Karpas-422 (cell line): ENCODE measurements around the gene UBE2QL1. TPM values are rescaled to one million over a fixed set of nuclear protein-coding genes. Genes with fewer than 3 reads are reported as not detected.

ENCODE experiments used
- DNase-seq: peaks from one replicate; pipeline ENCODE4 v3.0.0-alpha.2; 2015
- H2AFZ ChIP-seq: fragments of 200-600 bp; sonication (generic); 2 replicates; pipeline ENCODE4 v1.6.1; 2014; ENCODE audit warnings: antibody characterized with exemption, low read length, mixed read lengths
- H3K27ac ChIP-seq: fragments of 200-600 bp; sonication (generic); 2 replicates; pipeline ENCODE4 v1.5.1; 2014; ENCODE audit warnings: mild to moderate bottlenecking, low read length, moderate library complexity
- H3K27me3 ChIP-seq: fragments of 200-600 bp; sonication (generic); 2 replicates; pipeline ENCODE4 v1.6.1; 2014; ENCODE audit warnings: low read length, mixed read lengths
- H3K36me3 ChIP-seq: fragments of 200-600 bp; sonication (generic); 2 replicates; pipeline ENCODE4 v1.6.1; 2014; ENCODE audit warnings: low read length, mixed read lengths; ENCODE audit not compliant: insufficient read depth
- H3K4me1 ChIP-seq: fragments of 200-600 bp; sonication (generic); 2 replicates; pipeline ENCODE4 v1.6.1; 2014; ENCODE audit warnings: mild to moderate bottlenecking, low read length, mixed read lengths
- H3K4me2 ChIP-seq: fragments of 200-600 bp; sonication (generic); 2 replicates; pipeline ENCODE4 v1.6.1; 2014; ENCODE audit warnings: low read length, low read depth, mild to moderate bottlenecking; ENCODE audit not compliant: poor library complexity, severe bottlenecking
- H3K4me3 ChIP-seq: fragments of 200-600 bp; sonication (generic); 2 replicates; pipeline ENCODE4 v1.5.1; 2014; ENCODE audit warnings: mild to moderate bottlenecking, antibody characterized with exemption, low read length, mixed read lengths
- H3K79me2 ChIP-seq: fragments of 200-600 bp; sonication (generic); 2 replicates; pipeline ENCODE4 v1.6.1; 2014; ENCODE audit warnings: mild to moderate bottlenecking, low read length, mixed read lengths
- H3K9ac ChIP-seq: fragments of 200-600 bp; sonication (generic); 2 replicates; pipeline ENCODE4 v1.6.0; 2014; ENCODE audit warnings: low read length
- H3K9me2 ChIP-seq: fragments of 200-600 bp; sonication (generic), shearing (Covaris generic); replicated peaks from 2 replicates; pipeline ENCODE4 v1.6.0; 2014; ENCODE audit warnings: mild to moderate bottlenecking, low read length, moderate library complexity; ENCODE audit not compliant: insufficient read depth
- H3K9me3 ChIP-seq: fragments of 300-700, 200-600 bp; sonication (generic); 2 replicates; pipeline ENCODE4 v1.6.1; 2014; ENCODE audit warnings: low read length, mixed read lengths
- H4K20me1 ChIP-seq: fragments of 200-600 bp; sonication (generic); 2 replicates; pipeline ENCODE4 v1.6.1; 2014; ENCODE audit warnings: mild to moderate bottlenecking, antibody characterized with exemption, low read length, low read depth; ENCODE audit not compliant: insufficient read depth
- total RNA-seq: library from RNA; depleted of rRNA; stranded (reverse); fragments of >200 nt; shearing (Covaris generic); gene quantifications from 2 replicates; pipeline ENCODE4 v1.2.3, GENCODE V29; 2014; ENCODE audit warnings: low replicate concordance

UBE2QL1 gene
- total RNA-seq, 1 experiment from 2014 or later = not detected

GRCh38 chr5:6527749-6528455 lies 79.2 kb downstream of the UBE2QL1 start:
- H4K20me1 ChIP-seq = no peaks in the 10 kb centered on the region
- no peak overlapping the region for H3K9ac ChIP-seq
- H3K27ac ChIP-seq = no peak overlapping the region
- H3K9me2 ChIP-seq = no peaks in the 10 kb centered on the region
- no peak overlapping the region for H3K4me3 ChIP-seq
- H3K36me3 ChIP-seq = no peaks in the 10 kb centered on the region
- H2AFZ ChIP-seq = no peak overlapping the region
- H3K4me2 ChIP-seq = no peak overlapping the region
- no peaks in the 10 kb centered on the region for H3K4me1 ChIP-seq
- H3K27me3 ChIP-seq = no peaks in the 10 kb centered on the region
- no peaks in the 10 kb centered on the region for H3K9me3 ChIP-seq
- H3K79me2 ChIP-seq = no peaks in the 10 kb centered on the region
- DNase-seq = no peak

DNA sequence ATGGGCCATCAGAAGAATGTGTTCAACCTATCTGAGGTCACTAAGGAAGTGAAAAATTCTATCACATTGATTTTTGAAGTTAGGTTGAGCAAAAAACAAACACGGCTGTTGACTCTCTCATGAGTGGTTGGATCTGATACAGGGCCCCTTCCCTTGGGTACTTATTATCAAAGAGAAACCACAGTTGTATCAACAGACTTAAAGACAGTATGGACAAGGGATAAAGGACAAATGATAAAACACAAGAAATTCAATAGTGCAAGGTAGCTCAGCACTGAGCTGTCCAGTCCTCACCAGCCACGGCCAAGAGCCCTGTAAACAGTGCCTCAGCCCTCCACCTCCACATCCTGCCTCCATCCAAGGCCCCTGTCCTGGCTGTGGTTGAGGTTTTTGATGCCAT lies 86.9 kb downstream of the UBE2QL1 start:
- H3K27me3 ChIP-seq = no peaks in the 10 kb centered on the region
- no peak overlapping the region for H3K27ac ChIP-seq
- no peaks in the 10 kb centered on the region for H3K4me1 ChIP-seq
- H3K4me3 ChIP-seq = no peak overlapping the region
- H4K20me1 ChIP-seq = no peaks in the 10 kb centered on the region
- H3K9me3 ChIP-seq = no peaks in the 10 kb centered on the region
- H3K36me3 ChIP-seq = no peaks in the 10 kb centered on the region
- no peak overlapping the region for H3K9ac ChIP-seq
- H2AFZ ChIP-seq = no peak overlapping the region
- no peak overlapping the region for H3K4me2 ChIP-seq
- DNase-seq = no peak
- no peaks in the 10 kb centered on the region for H3K79me2 ChIP-seq
- H3K9me2 ChIP-seq = no peaks in the 10 kb centered on the region

DNA sequence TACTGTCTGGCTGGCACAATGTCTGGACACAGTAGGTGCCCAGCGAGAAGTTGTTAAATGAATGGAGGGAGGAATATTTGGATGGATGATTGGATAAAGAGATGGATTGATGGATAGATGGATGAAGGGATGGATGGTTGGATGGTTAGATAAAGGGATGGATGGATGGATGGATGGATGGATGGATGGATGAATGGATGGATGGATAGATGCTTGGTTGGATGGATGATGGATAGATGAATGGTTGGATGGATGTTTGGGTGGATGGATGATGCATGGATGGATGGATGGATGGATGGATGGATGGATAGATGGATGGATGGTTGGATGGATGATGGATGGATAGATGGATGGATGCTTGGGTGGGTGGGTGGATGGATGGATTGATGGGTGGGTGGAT lies 90.4 kb downstream of the UBE2QL1 start:
- Histone ChIP-seq H3K9ac (no peak overlapping the region), H3K4me3 (no peak overlapping the region), H3K79me2 (no peaks in the 10 kb centered on the region), H3K36me3 (no peaks in the 10 kb centered on the region), H3K9me2 (no peaks in the 10 kb centered on the region), H3K9me3 (no peaks in the 10 kb centered on the region), H3K27me3 (no peaks in the 10 kb centered on the region), H2AFZ (no peak overlapping the region), H3K4me1 (no peaks in the 10 kb centered on the region), H3K4me2 (no peak overlapping the region), H4K20me1 (no peaks in the 10 kb centered on the region), H3K27ac (no peak overlapping the region)
- no peak for DNase-seq

- no peaks in the 10 kb centered on the region for H3K36me3 ChIP-seq
- no peaks in the 10 kb centered on the region for H3K9me2 ChIP-seq
- no peak overlapping the region for H3K27ac ChIP-seq
- no peak overlapping the region for H3K4me3 ChIP-seq
- no peak overlapping the region for H3K4me2 ChIP-seq
- no peak overlapping the region for H2AFZ ChIP-seq
- DNase-seq = no peak
- H3K4me1 ChIP-seq = no peaks in the 10 kb centered on the region
- H3K9ac ChIP-seq = no peak overlapping the region
- no peaks in the 10 kb centered on the region for H3K79me2 ChIP-seq
- no peaks in the 10 kb centered on the region for H3K27me3 ChIP-seq
- H3K9me3 ChIP-seq = no peaks in the 10 kb centered on the region
- no peaks in the 10 kb centered on the region for H4K20me1 ChIP-seq
Measured at GRCh38 chr5:6540111-6540827, 91.6 kb downstream of the UBE2QL1 start.

DNA sequence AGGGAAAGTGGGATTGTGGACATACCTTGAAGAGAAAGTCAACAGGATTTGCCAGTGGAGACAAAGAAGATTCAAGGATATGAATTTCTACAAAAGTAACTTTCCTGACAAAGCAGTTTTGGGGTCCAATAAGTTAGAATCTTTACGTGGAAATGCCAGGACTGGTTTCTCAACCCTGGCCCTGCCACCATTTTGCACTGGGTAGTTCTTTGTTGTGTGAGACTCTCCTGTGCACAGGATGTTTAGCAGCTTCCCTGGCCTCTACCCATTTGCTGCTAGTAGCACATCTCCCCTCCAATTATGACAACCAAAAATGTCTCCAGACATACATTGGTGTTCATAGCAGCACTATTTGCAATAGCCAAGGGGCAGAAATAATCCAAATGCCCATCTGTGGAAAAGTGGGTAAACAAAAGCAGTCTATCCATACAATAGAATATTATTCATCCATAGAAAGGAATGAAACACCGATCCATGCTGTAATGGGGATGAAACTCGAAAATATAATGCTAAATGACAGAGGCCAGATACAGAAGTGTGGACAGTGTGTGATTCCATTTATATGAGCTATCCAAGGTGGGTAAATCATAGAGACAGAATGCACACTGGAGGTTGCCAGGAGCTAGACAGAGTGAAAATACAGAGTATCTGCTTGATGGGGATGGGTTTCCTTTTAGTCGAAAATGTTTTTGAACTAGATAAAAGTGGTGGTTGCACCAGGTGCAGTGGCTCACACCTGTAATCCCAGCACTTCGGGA lies 92.8 kb downstream of the UBE2QL1 start:
- H3K27ac ChIP-seq = no peak overlapping the region
- H3K4me1 ChIP-seq = no peaks in the 10 kb centered on the region
- H3K36me3 ChIP-seq = no peaks in the 10 kb centered on the region
- H3K4me2 ChIP-seq = no peak overlapping the region
- no peak overlapping the region for H3K4me3 ChIP-seq
- H3K9ac ChIP-seq = no peak overlapping the region
- no peaks in the 10 kb centered on the region for H4K20me1 ChIP-seq
- H3K27me3 ChIP-seq = no peaks in the 10 kb centered on the region
- no peaks in the 10 kb centered on the region for H3K9me3 ChIP-seq
- no peak for DNase-seq
- H3K79me2 ChIP-seq = no peaks in the 10 kb centered on the region
- no peaks in the 10 kb centered on the region for H3K9me2 ChIP-seq
- H2AFZ ChIP-seq = no peak overlapping the region

DNA sequence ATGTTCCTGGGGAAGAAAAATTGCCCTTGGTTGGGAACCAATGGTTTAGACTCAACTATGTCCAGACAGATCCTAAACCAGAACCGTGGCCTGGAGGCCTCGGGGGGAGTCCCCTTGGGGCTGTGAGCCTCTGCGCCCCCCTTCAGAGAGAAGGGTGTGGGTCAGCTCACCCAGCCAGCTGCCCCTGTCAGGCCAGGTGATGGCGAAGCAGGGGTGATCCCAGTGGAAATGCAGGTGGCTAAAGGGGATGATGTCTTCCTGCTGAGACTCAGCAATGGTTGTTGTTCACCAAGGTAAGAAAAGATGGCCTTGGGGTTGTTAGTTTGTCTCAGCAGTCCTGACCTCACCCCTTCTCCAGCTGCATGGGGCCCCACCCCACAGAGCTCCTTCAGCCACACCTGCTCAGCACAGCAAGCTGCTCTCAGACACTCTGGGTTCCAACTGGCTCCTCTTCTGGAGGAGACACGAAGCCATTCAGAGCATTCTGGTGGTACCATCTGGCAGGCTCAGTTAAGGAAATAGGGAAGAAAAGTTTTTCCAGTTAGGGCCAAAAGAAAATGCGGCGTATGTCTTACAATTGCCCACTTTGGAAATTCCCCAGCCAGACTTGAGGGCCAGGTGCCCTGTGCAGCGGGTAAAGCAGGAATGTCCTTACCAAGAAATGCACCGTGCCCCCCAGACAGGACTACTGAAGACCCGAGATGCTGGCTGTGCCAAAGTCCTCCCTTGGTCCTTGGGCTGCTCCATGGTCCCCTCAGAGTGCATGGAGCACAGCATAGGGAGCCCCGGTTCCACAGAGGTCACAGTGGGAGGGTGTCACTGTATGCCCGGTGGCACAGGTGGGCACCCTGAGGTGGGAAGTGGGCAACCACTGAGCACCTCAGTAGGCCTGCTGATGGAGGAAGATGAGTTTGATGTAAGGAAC lies 94.0 kb downstream of the UBE2QL1 start:
- Histone ChIP-seq H3K4me2 (no peak overlapping the region), H3K27ac (no peak overlapping the region), H3K79me2 (no peaks in the 10 kb centered on the region)

GRCh38 chr5:6543346-6543730 lies 94.7 kb downstream of the UBE2QL1 start:
- Histone ChIP-seq H3K79me2 (no peaks in the 10 kb centered on the region), H3K4me3 (no peak overlapping the region), H3K27ac (no peak overlapping the region), H2AFZ (no peak overlapping the region), H3K4me2 (no peak overlapping the region), H3K36me3 (no peaks in the 10 kb centered on the region), H3K4me1 (no peaks in the 10 kb centered on the region), H3K9me3 (no peaks in the 10 kb centered on the region), H3K9ac (no peak overlapping the region), H3K9me2 (no peaks in the 10 kb centered on the region), H4K20me1 (no peaks in the 10 kb centered on the region), H3K27me3 (no peaks in the 10 kb centered on the region)
- no peak for DNase-seq

More for the DNA sequence above, 94.0 kb downstream of the UBE2QL1 start:
- no peaks in the 10 kb centered on the region for H3K27me3 ChIP-seq
- DNase-seq = no peak
- no peaks in the 10 kb centered on the region for H3K9me2 ChIP-seq
- no peaks in the 10 kb centered on the region for H3K4me1 ChIP-seq
- no peaks in the 10 kb centered on the region for H4K20me1 ChIP-seq
- no peak overlapping the region for H3K9ac ChIP-seq
- no peak overlapping the region for H2AFZ ChIP-seq
- H3K36me3 ChIP-seq = no peaks in the 10 kb centered on the region
- no peaks in the 10 kb centered on the region for H3K9me3 ChIP-seq
- H3K4me3 ChIP-seq = no peak overlapping the region
